H1 (cell line): ENCODE measurements around the gene TIMM23. TPM values are rescaled to one million over a fixed set of nuclear protein-coding genes. Genes with fewer than 3 reads are reported as not detected.
"Not testable (repeated sequence)": the region's sequence is repeated elsewhere in the genome, so short reads cannot be mapped to it uniquely, and the experiment has no call there.

Source experiments
- CTCF ChIA-PET: fragments of 300-600 bp; sonication (Branson Sonifier 250); formaldehyde crosslinking; loops from one replicate; lab custom pipeline; 2021; ENCODE audit not compliant: partially characterized antibody; lab: Charles Lee
- POLR2A ChIA-PET: fragments of 300-600 bp; sonication (Branson Sonifier 250); formaldehyde crosslinking; loops from one replicate; lab custom pipeline; 2021; ENCODE audit warnings: inconsistent platforms; ENCODE audit not compliant: partially characterized antibody; lab: Charles Lee
- DNase-seq, 2 experiments: peaks; one replicate each; pipeline versions ENCODE4 v3.0.0 to v3.0.0-alpha.2; 2010 to 2022; ENCODE audit warnings: low spot score in 2 of 2, low read depth in 1 of 2, mixed read lengths in 1 of 2
- FAIRE-seq: peaks from 2 replicates; lab custom pipeline; 2011; peaks lifted over from hg19 to GRCh38; lab: Jason Lieb, UNC
- H2AFZ ChIP-seq: 2 replicates; pipeline ENCODE4 v1.8.1; 2012; ENCODE audit warnings: low read length, inconsistent platforms
- H2AK5ac ChIP-seq: 2 replicates; pipeline ENCODE4 v1.6.1; 2013; ENCODE audit warnings: low read depth, low read length
- H2BK120ac ChIP-seq: replicated peaks from 2 replicates; pipeline ENCODE3; 2013; ENCODE audit warnings: low read depth, low read length, inconsistent platforms
- H2BK12ac ChIP-seq: 2 replicates; pipeline ENCODE4 v1.6.1; 2013; ENCODE audit warnings: low read depth, low read length
- H2BK15ac ChIP-seq: 2 replicates; pipeline ENCODE4 v1.6.1; 2013; ENCODE audit warnings: low read length
- H2BK20ac ChIP-seq: 2 replicates; pipeline ENCODE4 v1.6.1; 2013; ENCODE audit warnings: low read length
- H2BK5ac ChIP-seq: 2 replicates; pipeline ENCODE4 v1.6.1; 2013; ENCODE audit warnings: low read depth, low read length
- H3K14ac ChIP-seq: 2 replicates; pipeline ENCODE4 v1.6.1; 2013; ENCODE audit warnings: inconsistent platforms; ENCODE audit not compliant: insufficient read length
- H3K18ac ChIP-seq: 2 replicates; pipeline ENCODE4 v1.6.1; 2013; ENCODE audit warnings: low read length; ENCODE audit errors: extremely low read depth
- H3K23ac ChIP-seq: 2 replicates; pipeline ENCODE4 v1.6.1; 2013; ENCODE audit warnings: inconsistent platforms; ENCODE audit not compliant: insufficient read length
- H3K23me2 ChIP-seq: 2 replicates; pipeline ENCODE4 v1.6.1; 2013; ENCODE audit warnings: low read depth, low read length
- H3K27ac ChIP-seq: 2 replicates; pipeline ENCODE4 v1.6.1; 2011; ENCODE audit warnings: low read depth, low read length, inconsistent platforms
- H3K27me3 ChIP-seq, 4 experiments: replicated peaks in 1 of 4; 1 replicate in 1 of 4; 2 replicates in 3 of 4; pipeline versions ENCODE4 v1.6.1 to v1.8.1; 2011 to 2013; ENCODE audit warnings: low read length in 3 of 4, mild to moderate bottlenecking in 3 of 4, inconsistent platforms in 2 of 4, mixed read lengths in 2 of 4, moderate library complexity in 1 of 4; ENCODE audit not compliant: control insufficient read depth in 3 of 4, insufficient read depth in 3 of 4; ENCODE audit errors: extremely low read depth in 1 of 4
- H3K36me3 ChIP-seq, 4 experiments: 2 replicates each; pipeline versions ENCODE4 v1.6.1 to v1.8.1; 2011 to 2013; ENCODE audit warnings: mild to moderate bottlenecking in 4 of 4, low read length in 3 of 4, moderate library complexity in 2 of 4, control low read depth in 1 of 4, inconsistent platforms in 1 of 4; ENCODE audit not compliant: insufficient read depth in 4 of 4, control insufficient read depth in 2 of 4
- H3K4ac ChIP-seq: replicated peaks from 2 replicates; pipeline ENCODE3; 2013; ENCODE audit warnings: low read length, low read depth, mixed read lengths, inconsistent platforms; ENCODE audit not compliant: insufficient read length
- H3K4me1 ChIP-seq, 4 experiments: replicated peaks in 1 of 4; 1 replicate in 1 of 4; 2 replicates in 3 of 4; pipeline versions ENCODE4 v1.6.1 to v1.8.1; 2011 to 2013; ENCODE audit warnings: low read length in 3 of 4, inconsistent platforms in 2 of 4, mixed read lengths in 1 of 4; ENCODE audit not compliant: insufficient read depth in 4 of 4, control insufficient read depth in 3 of 4
- H3K4me2 ChIP-seq, 2 experiments: 2 replicates each; pipeline versions ENCODE4 v1.6.1 to v1.8.1; 2011 to 2013; ENCODE audit warnings: low read depth in 2 of 2, low read length in 2 of 2, control low read depth in 1 of 2, inconsistent platforms in 1 of 2, mild to moderate bottlenecking in 1 of 2; ENCODE audit not compliant: insufficient read depth in 1 of 2
- H3K4me3 ChIP-seq, 4 experiments: fragments of 200-600, 300-600 bp in 1 of 4; sonication (generic), shearing (Covaris generic), sonication (Bioruptor Twin) in 1 of 4; 2 replicates each; pipeline versions ENCODE4 v1.5.1 to v1.8.1; 2011 to 2016; ENCODE audit warnings: low read length in 4 of 4, low read depth in 3 of 4, control low read depth in 2 of 4, inconsistent platforms in 2 of 4, mild to moderate bottlenecking in 2 of 4, mixed read lengths in 1 of 4, moderate library complexity in 1 of 4; ENCODE audit not compliant: insufficient read depth in 2 of 4; ENCODE audit errors: extremely low read depth in 1 of 4
- H3K56ac ChIP-seq: replicated peaks from 2 replicates; pipeline ENCODE3; 2013; ENCODE audit warnings: low read depth, mild to moderate bottlenecking, mixed read lengths, low read length, inconsistent platforms; ENCODE audit not compliant: insufficient read length
- H3K79me1 ChIP-seq: 2 replicates; pipeline ENCODE4 v1.6.1; 2013; ENCODE audit warnings: low read depth, low read length, control low read depth
- H3K79me2 ChIP-seq, 2 experiments: 2 replicates each; pipeline versions ENCODE4 v1.6.1 to v1.8.1; 2012 to 2013; ENCODE audit warnings: low read length in 2 of 2, mild to moderate bottlenecking in 2 of 2, inconsistent platforms in 1 of 2; ENCODE audit not compliant: insufficient read depth in 2 of 2, control insufficient read depth in 1 of 2
- H3K9ac ChIP-seq, 4 experiments: replicated peaks in 1 of 4; 1 replicate in 1 of 4; 2 replicates in 3 of 4; pipeline versions ENCODE4 v1.6.1 to v1.8.1; 2011 to 2013; ENCODE audit warnings: low read depth in 3 of 4, low read length in 3 of 4, control low read depth in 2 of 4, mild to moderate bottlenecking in 2 of 4, moderate library complexity in 2 of 4, inconsistent platforms in 1 of 4; ENCODE audit errors: extremely low read depth in 1 of 4
- H3K9me3 ChIP-seq, 2 experiments: 2 replicates each; pipeline versions ENCODE4 v1.6.1 to v1.8.1; 2012 to 2013; ENCODE audit warnings: mild to moderate bottlenecking in 2 of 2, moderate library complexity in 2 of 2, control low read depth in 1 of 2, inconsistent platforms in 1 of 2, low read depth in 1 of 2, low read length in 1 of 2, mixed read lengths in 1 of 2; ENCODE audit not compliant: insufficient read depth in 2 of 2
- H4K20me1 ChIP-seq, 2 experiments: replicated peaks in 1 of 2; 2 replicates each; pipeline versions ENCODE3 to v1.8.1; 2011 to 2013; ENCODE audit warnings: inconsistent platforms in 2 of 2, low read length in 2 of 2, mild to moderate bottlenecking in 1 of 2; ENCODE audit not compliant: insufficient read depth in 2 of 2, control insufficient read depth in 1 of 2
- H4K5ac ChIP-seq: 2 replicates; pipeline ENCODE4 v1.6.1; 2013; ENCODE audit warnings: low read length, low read depth, mixed read lengths, inconsistent platforms; ENCODE audit not compliant: insufficient read length
- H4K8ac ChIP-seq: 2 replicates; pipeline ENCODE4 v1.8.0; 2013; ENCODE audit warnings: mild to moderate bottlenecking, moderate library complexity, low read length, inconsistent platforms; ENCODE audit not compliant: insufficient read depth; ENCODE audit errors: extremely low read depth
- H4K91ac ChIP-seq: replicated peaks from 2 replicates; pipeline ENCODE3; 2013; ENCODE audit warnings: low read length, mixed read lengths, inconsistent platforms; ENCODE audit not compliant: insufficient read length
- SRF ChIP-seq: IDR thresholded peaks from 2 replicates; pipeline ENCODE4 v1.6.1; 2011; ENCODE audit warnings: mild to moderate bottlenecking, low read depth, low read length, moderate library complexity
- WGBS, 2 experiments: shearing (Covaris generic) in 1 of 2; methylation state at CpG; one replicate each; pipeline versions ENCODE4 v1.1.6 to v1.1.7; 2013 to 2015; ENCODE audit warnings: low lambda C conversion rate in 2 of 2, mixed read lengths in 2 of 2, inconsistent platforms in 1 of 2, low coverage in 1 of 2, missing lambda C conversion rate in 1 of 2; ENCODE audit not compliant: insufficient replicate concordance in 2 of 2, insufficient coverage in 1 of 2, insufficient read length in 1 of 2; ENCODE audit errors: extremely low coverage in 1 of 2, missing lambda C conversion rate in 1 of 2; 5-methylcytosine and 5-hydroxymethylcytosine counted together
- polyA plus RNA-seq, 7 experiments: library from polyadenylated mRNA; depleted of rRNA in 3 of 7; stranded (reverse) in 5 of 7; unstranded in 2 of 7; fragments of >200 nt in 5 of 7; fragments of 200-250 nt in 2 of 7; gene quantifications; 1 replicate in 5 of 7; 2 replicates in 1 of 7; 4 replicates in 1 of 7; pipeline versions ENCODE4 v1.2.1 to v1.2.3, GENCODE V29; 2011 to 2013; ENCODE audit warnings: missing spikeins in 2 of 7, mixed read lengths in 2 of 7
- total RNA-seq: library from RNA; stranded (reverse); fragmentation: NEBNext Ultra II Directional; extraction: Animal tissue kit (Norgen Biotek cat#: 25700); gene quantifications from 2 replicates; pipeline ENCODE4 v1.2.1, GENCODE V29; 2021

The TIMM23 gene
- total and polyA plus RNA-seq, 2 of the 8 experiments (the other 6 are each of a cell fraction or from before 2014, with no cell fraction given), result 101 to 130 TPM

GRCh38 chr10:45956634-45957033 is 15.7 kb upstream of the TIMM23 start:
- H2BK20ac ChIP-seq, H3K14ac ChIP-seq, H3K36me3 ChIP-seq, H2AFZ ChIP-seq, H3K79me1 ChIP-seq, H3K23ac ChIP-seq, H3K27me3 ChIP-seq, H3K4me1 ChIP-seq, H4K5ac ChIP-seq, FAIRE-seq, H2BK12ac ChIP-seq, H4K20me1 ChIP-seq, H2BK15ac ChIP-seq, H4K8ac ChIP-seq, H3K4me3 ChIP-seq, CTCF ChIA-PET, DNase-seq, H3K4me2 ChIP-seq, H3K18ac ChIP-seq, H3K4ac ChIP-seq, H3K9ac ChIP-seq, H2AK5ac ChIP-seq, H3K9me3 ChIP-seq, H4K91ac ChIP-seq, H3K56ac ChIP-seq, H2BK120ac ChIP-seq, H3K23me2 ChIP-seq, H3K79me2 ChIP-seq, H2BK5ac ChIP-seq, H3K27ac ChIP-seq, POLR2A ChIA-PET: not testable (repeated sequence)
- WGBS, 2 experiments, result 73% methylated on average over 3 of the region's 6 CpGs; no CpG with 5 or more reads in 1 of the 2 experiments
- TF ChIP-seq SRF, result peak; percentile 56; the same call in 1 of the 2 replicates

GRCh38 chr10:45957928-45958327 is 14.4 kb upstream of the TIMM23 start:
- H2AK5ac ChIP-seq, H3K27ac ChIP-seq, H2BK20ac ChIP-seq, H3K4ac ChIP-seq, H3K23ac ChIP-seq, FAIRE-seq, H3K4me1 ChIP-seq, H3K18ac ChIP-seq, H3K23me2 ChIP-seq, H4K20me1 ChIP-seq, H4K91ac ChIP-seq, H3K27me3 ChIP-seq, H3K9ac ChIP-seq, H3K79me2 ChIP-seq, DNase-seq, H2BK12ac ChIP-seq, H4K5ac ChIP-seq, H3K4me2 ChIP-seq, H3K36me3 ChIP-seq, H2AFZ ChIP-seq, H4K8ac ChIP-seq, H3K4me3 ChIP-seq, H2BK5ac ChIP-seq, POLR2A ChIA-PET, H3K14ac ChIP-seq, H2BK120ac ChIP-seq, H3K56ac ChIP-seq, CTCF ChIA-PET, H2BK15ac ChIP-seq, H3K79me1 ChIP-seq, H3K9me3 ChIP-seq: not testable (repeated sequence)
- 91% methylated on average over 6 of the region's 6 CpGs; no CpG with 5 or more reads in 1 of the 2 experiments for WGBS, 2 experiments
